Keratinocyte (primary cell): ENCODE measurements around the gene PSD2.

Experiments used
- CTCF ChIP-seq, 3 experiments: IDR thresholded peaks in 1 of 3; conservative IDR thresholded peaks in 1 of 3; optimal IDR thresholded peaks in 1 of 3; 2 replicates in 2 of 3; 3 replicates in 1 of 3; pipeline versions ENCODE3 to v1.5.1; 2011; ENCODE audit warnings: low read length in 3 of 3, mild to moderate bottlenecking in 3 of 3, moderate library complexity in 2 of 3, control low read depth in 1 of 3, inconsistent platforms in 1 of 3; ENCODE audit not compliant: insufficient read depth in 2 of 3; ENCODE audit errors: extremely low read depth in 1 of 3
- EZH2 ChIP-seq: IDR thresholded peaks from one replicate; pipeline ENCODE4 v1.6.1; 2012; ENCODE audit warnings: inconsistent platforms, mild to moderate bottlenecking, low read length, moderate library complexity

- TF ChIP-seq CTCF (optimal IDR thresholded peaks at IDR 0.05 in 1 of 3, IDR thresholded peaks at IDR 0.05 in 1 of 3, conservative IDR thresholded peaks at IDR 0.05 in 1 of 3; ENCODE audit: extremely low read depth in 1 of 3, insufficient read depth in 2 of 3, low read length in 3 of 3) (no peak), EZH2 (no peak)
These were observed 48.4 kb downstream of the PSD2 start for GRCh38 chr5:139843991-139844390.
